Stimulated activated CD8-positive, alpha-beta memory T cell treated with anti-CD3 and anti-CD28 coated beads, Interleukin-4, amount 100 ng/mL, for 4 hours (primary cell): ENCODE measurements around the gene ABCB11.

Experiments used
- DNase-seq, 2 donors: peaks; one replicate each; pipeline ENCODE4 v3.0.0-alpha.2; 2020; ENCODE audit warnings: low read depth in 2 of 2, low spot score in 1 of 2

The ABCB11 gene

GRCh38 chr2:169010633-169011460, 20.3 kb downstream of the ABCB11 start:
- no peak for DNase-seq

- no peak for DNase-seq
Observed at GRCh38 chr2:169009865-169010579, 21.1 kb downstream of the ABCB11 start.

GRCh38 chr2:169007941-169008340, 23.2 kb downstream of the ABCB11 start:
- no peak for DNase-seq

GRCh38 chr2:169007356-169007755, 23.8 kb downstream of the ABCB11 start:
- DNase-seq, result no peak

DNA sequence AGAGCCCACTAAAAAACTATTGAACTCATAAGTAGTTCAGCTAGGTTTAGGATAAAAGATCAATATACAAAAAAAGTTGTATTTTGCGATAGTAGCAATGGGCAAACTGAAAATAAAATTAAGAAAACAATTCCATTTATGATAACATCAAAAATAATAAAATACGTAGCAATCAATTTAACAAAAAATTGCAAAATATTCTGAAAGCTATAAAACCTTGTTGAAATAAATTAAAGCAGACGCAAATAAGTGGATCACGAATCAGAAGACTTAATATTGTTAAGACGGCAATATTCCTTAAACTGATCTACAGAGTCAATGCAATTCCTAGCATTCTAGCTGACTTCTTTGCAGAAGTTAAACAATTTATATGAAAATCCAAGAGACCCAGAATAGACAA, 24.5 kb downstream of the ABCB11 start:
- DNase-seq, result no peak

GRCh38 chr2:169005994-169006393, 25.1 kb downstream of the ABCB11 start:
- no peak for DNase-seq

DNA sequence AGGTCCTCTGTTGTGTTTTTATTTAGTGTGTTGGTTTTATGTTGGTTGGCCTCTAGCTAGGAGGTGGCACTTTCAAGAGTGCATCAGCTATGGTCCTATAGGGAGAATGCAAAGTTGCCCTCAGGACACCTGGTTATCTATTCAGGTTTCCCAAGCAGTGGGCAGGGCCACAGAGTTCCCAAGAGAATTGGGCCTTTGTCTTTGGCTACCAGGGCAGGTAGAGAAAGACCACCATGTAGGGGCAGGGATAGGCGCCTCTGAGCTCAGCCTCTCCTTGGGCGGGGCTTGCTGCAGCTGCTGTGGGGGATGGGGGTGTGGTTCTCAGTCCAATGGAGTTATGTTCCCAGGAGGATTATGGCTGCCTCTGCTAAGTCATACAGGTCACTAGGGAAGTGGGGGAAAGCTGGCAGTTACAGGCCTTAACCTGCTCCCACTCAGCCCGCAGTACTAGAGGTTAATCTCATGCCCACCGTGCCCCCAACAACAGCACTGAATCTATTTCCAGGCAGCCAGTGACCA, 26.0 kb downstream of the ABCB11 start:
- DNase-seq, result no peak

DNA sequence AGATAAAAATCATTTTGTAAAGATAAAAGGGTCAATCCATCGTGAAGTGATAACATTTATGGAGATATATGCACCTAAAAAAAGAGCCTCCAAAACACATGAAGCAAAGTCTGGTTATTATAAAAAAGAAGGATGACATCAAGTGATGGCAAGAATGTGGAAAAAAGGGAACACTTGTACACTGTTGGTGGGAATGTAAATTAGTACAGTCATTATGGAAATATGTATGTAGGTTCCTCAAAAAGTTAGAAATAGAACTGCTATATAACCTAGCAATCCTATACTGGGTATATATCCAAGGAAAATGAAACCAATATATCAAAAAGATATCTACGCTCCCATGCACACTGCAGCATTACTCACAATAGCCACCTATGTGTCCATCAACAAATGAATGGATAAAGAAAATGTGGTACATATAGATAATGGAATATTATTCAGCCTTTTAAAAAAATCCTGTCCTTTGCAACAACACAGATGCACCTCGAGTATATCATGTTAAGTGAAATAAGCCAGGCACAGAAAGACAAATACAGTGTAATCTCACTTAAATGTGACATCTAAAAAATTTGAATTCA, 28.9 kb downstream of the ABCB11 start:
- no peak for DNase-seq

DNA sequence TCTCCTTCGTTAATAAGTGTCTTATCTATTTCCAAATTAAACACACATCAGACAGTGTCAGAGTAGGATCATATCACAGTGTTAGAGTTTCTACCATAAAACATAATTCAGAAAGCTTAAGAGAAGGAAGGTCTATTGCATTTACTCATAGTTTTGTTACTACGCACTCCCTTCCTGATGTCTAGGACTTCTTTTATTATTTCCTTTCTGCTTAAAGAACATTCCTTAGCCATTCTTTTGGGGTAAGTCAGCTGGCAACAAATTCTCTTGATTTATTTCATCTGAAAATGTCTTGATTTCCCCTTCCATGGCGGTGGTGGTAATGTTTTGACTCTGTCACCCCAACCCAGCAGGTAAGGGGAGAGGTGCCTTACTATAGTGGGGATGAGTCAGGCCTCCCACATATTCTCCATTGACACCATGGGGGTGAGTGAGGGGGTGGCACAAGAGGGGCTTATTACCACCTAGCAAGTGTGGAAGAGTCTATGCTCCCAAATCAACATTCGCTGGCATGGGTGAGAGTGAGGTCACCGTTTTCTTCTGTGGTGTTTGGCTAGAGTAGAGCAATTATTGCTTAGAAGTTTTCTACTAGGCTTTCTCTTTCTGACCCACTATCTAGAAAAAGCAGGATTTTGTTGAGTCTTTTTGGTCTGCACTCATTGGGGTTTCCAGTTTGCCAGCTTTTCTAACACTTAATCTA, 29.9 kb downstream of the ABCB11 start:
- no peak for DNase-seq

DNA sequence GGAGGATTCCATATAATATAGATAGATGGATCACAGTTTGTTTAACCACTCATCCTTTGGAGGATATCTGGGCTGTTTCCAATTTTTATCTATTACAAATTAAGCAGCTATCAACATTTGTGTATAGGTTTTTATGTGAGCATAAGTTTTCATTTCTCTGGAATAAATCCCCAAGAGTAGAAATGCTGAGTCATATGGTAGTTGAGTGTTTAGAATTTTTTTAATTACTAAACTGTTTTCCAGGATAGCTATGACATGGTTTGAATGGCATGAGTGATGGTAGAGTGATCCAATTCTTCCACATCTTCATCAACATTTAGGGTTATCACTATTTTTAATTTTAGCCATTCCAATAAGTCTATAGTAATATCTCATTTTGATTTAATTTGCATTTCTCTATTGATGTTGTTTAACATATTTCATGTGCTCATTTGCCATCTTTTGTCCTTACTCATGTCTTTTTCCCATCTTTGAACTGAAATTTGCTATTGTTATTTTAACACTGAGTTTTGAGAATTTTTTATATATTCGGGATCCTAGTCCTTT, 31.4 kb downstream of the ABCB11 start:
- DNase-seq, result no peak

DNA sequence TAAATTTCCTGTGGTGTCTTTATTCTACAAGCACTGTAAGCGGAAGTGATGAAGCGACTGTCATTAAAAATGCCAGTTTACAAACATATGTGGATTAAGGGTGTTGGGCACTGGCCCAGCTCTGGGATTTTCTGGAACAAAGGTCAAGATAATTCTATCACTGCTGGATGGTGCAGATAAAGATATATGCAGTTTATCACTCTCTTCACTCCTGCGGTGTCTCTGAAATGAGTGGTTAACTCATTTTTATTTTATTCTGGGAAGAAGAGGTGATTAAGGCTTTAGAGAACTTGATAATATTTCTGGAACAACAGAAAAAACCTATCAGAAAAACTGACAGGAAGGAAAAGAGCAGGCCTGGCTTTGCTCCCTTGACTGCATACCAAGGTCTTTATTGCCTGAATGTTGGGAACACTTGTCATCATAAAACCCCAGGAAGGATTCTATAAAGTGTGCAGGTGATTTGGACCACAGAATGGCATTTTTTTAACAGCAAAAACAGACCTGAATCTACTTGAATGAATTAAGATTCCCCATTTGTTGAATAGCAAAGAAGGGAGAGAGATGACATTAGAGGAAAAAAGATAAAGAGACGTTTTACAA, 32.4 kb downstream of the ABCB11 start:
- no peak for DNase-seq

DNA sequence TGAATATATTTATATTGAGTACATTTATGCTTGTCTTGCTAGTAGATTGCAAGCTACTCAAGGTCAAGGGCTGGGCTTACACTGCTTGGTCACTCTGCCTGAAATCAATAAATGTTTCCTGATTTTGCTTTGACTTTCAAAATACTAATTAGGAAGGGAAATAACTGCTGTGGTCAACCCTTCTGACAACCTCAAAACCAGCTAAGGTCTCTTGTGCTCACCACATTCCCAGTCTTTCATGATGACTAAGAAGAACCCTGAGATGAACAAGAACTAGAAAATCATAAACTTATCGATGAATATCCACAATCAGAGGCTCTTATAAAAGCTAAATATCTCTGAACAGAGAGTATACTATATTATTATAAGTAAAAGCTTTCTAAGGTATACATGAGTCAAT, 33.3 kb downstream of the ABCB11 start:
- DNase-seq, result no peak

GRCh38 chr2:168997118-168997521, 34.0 kb downstream of the ABCB11 start:
- no peak for DNase-seq

DNA sequence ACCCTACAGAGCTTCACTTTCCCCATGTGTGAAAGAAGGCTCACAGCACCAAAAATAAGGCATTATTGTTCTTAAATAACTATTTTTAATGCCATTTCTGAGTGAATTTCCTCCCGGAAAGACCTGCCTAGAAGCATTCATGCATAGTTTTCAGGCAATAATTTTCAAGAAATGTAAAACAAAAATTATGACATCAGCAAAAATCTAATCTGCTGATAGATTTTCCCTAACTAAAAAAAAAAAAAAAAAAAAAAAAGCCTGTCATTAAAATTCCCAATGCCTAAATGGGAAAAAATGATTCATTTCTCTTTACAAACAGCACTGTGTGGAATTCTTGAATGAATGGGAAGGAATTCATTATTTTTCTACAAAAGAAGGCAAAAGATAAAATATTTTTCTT, 35.4 kb downstream of the ABCB11 start:
- no peak for DNase-seq

DNA sequence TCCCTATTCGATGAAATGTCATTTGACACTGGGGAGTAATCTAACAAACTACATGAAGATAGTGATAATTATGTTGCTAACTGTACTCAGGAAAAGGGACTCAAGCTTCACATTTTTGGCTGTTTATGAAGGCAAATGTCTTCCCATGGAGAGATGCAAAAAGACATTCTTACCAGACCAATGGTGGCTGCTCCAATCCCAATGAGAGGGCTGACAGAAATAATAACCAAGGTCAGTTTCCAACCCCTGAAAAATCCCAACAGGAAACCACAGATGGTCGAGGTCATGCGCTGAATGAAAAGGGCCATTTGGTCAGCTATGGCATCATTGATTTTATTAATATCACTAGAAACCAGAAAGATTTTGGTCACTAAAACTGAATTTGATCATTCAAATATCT, 37.6 kb downstream of the ABCB11 start:
- DNase-seq, result no peak

DNA sequence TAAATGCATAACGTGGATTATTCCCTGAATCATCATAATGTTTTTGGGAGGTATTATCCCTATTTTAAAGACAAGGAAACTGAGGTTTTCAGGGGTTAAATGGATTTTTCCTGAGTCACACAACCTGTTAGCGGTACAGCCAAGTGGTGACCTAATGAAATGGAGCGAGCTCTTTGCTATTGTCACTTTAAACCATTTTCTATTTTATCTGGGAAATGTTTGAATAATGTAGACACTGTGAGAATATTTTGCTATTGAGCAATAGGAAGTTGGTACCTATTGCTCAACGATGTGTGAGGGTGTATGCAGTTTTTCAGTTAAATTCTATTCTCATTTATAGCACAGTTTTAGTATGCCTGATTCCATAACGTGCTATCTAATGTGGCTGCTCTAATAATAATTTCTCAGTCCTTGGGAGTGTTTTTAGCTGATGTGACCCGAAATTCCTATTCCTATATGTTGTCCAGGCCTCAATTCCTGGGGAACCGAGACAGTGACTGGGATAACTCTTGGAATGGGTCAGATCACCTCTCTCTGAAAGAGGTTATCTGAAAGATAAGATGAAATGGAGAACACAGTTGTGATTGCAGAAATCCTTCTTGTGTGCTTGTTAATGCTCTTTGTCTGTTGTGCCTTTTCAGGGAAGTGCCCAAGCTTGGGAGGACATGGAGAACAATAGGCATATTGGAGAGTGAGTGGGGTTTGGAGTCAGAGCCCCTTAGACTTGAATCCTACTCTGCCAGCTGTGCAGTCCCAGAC, 38.4 kb downstream of the ABCB11 start:
- DNase-seq, result no peak

GRCh38 chr2:168992026-168992425, 39.1 kb downstream of the ABCB11 start:
- no peak for DNase-seq

DNA sequence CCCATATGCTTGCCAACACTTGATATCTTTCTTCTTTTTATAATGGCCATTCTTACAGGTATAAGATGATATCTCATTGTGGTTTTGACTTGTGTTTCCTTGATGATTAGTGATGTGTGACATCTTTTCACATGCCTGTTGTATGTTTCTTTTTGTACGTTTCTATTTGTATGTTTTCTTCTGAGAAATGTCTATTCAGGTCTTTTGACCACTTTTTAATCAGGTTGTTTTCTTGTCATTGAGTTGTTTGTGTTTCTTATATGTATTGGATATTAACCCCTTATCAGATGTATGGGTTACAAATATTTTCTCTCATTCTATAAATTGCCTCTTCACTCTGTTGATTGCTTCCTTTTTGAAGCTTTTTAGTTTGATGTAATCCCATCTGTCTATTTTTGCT, 42.4 kb downstream of the ABCB11 start:
- DNase-seq, result no peak

- DNase-seq, result no peak
Observed at GRCh38 chr2:168986398-168986943, 44.7 kb downstream of the ABCB11 start.

- DNase-seq, result no peak
Observed at GRCh38 chr2:168981651-168982050, 49.5 kb downstream of the ABCB11 start.
